Stimulated activated naive B cell treated with anti-CD40 and anti-IgM and Interleukin-4, amounts not matched to agents 10 μg/mL and 1 μg/mL and 100 μg/mL, for 72 hours (primary cell): ENCODE results near the gene TASP1.

ENCODE experiments used
- ATAC-seq, 2 donors: fragments of 150-1000 bp; cut with Tn5 transposase; replicated peaks; 2 replicates each; pipeline ENCODE4 v1.10.0; 2021; ENCODE audit warnings: moderate library complexity in 1 of 2
- DNase-seq: peaks from one replicate; pipeline ENCODE4 v3.0.0; 2021
- H3K27ac Mint-ChIP-seq: one replicate; pipeline ENCODE4 v1.8.0; 2022; ENCODE audit warnings: mild to moderate bottlenecking, mixed read lengths
- H3K27me3 Mint-ChIP-seq, 2 donors: one replicate each; pipeline ENCODE4 v1.8.0; 2022; ENCODE audit warnings: mixed read lengths in 2 of 2
- H3K36me3 Mint-ChIP-seq, 2 donors: one replicate each; pipeline ENCODE4 v1.8.0; 2022; ENCODE audit warnings: mixed read lengths in 2 of 2, mild to moderate bottlenecking in 1 of 2
- H3K4me1 Mint-ChIP-seq, 2 donors: one replicate each; pipeline ENCODE4 v1.8.0; 2022; ENCODE audit warnings: mixed read lengths in 2 of 2, mild to moderate bottlenecking in 1 of 2
- H3K4me3 Mint-ChIP-seq, 2 donors: one replicate each; pipeline ENCODE4 v1.8.0; 2022; ENCODE audit warnings: mild to moderate bottlenecking in 2 of 2, mixed read lengths in 2 of 2, moderate library complexity in 1 of 2
- H3K9me3 Mint-ChIP-seq, 2 donors: one replicate each; pipeline ENCODE4 v1.8.0; 2022; ENCODE audit warnings: mixed read lengths in 2 of 2, mild to moderate bottlenecking in 1 of 2

Gene TASP1

GRCh38 chr20:13349235-13349604, 289.5 kb downstream of the TASP1 start:
- Mint-ChIP-seq H3K9me3 (no peaks in the 10 kb centered on the region), H3K4me3 (no peak overlapping the region), H3K27me3 (no peaks in the 10 kb centered on the region), H3K36me3 (no peaks in the 10 kb centered on the region), H3K4me1 (no peaks in the 10 kb centered on the region), H3K27ac (no peak overlapping the region)
- no peak for ATAC-seq
- no peak for DNase-seq

DNA sequence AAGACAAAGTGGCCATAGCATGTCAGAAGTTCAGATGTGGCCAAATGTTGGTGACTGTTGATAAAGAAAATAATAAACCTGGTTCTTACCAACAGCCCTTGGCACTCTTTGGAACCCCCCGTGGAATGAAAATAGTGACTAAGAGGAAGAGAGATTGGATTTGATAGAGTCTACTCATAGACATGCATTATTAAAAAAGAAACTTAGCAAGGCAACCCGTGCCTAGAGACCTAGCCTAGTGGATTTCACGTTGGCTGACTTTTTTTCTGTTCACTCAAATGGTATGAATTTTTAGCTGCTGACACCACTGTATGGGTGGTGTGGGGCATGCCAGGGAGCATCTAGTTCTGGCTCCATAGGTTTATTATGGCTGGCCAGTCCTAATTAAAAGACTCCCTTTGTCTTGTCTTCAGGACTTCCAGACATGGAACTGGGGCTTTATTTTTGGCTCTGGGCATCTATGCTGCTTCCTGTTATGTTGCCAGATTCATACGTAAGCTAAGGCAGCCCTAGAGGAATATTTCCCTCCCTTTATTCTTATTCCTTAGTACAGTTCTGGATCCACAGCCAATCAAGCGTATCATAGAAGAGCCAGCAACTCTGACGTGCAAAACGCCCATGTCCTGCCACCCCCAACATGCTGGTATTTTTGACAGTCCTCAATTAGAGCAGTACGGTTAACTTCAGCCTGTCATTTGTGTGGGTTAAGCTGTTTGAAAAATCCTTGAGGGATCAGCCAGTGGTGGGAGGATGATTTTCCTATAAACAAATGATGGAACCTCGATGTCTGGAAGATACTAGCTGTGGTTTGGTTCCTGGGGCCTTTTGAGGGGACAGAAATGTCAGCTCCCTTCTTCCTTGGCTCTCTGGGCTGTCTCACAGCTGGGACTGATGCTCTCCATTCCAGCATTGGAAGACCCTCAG, 290.2 kb downstream of the TASP1 start:
- Mint-ChIP-seq H3K27ac (no peak overlapping the region), H3K4me1 (no peaks in the 10 kb centered on the region), H3K4me3 (no peak overlapping the region), H3K36me3 (no peaks in the 10 kb centered on the region), H3K27me3 (peaks cover 0 to 6% of the 10 kb centered on the region in 2 donors), H3K9me3 (no peaks in the 10 kb centered on the region)
- DNase-seq (no peak), ATAC-seq (no peak)

DNA sequence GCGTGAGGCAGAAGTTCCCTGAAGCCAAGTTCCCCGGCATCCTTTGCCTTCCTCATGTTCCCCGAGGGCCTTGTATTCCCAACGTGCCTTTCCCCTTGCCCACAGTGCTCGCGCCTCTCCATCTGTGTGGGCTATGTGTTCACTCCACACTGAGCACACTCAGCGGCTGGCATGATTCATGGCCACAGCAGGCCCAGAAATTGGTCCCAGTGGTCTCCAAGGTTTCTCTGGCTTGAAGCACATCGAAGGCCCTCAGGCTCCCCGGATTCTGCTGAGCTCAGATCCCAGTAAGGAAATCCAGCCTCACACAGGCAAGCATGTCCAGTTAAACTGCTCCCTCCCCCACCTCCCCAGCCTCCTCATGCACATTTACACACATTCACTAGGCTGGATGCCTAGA, 294.1 kb downstream of the TASP1 start:
- no peaks in the 10 kb centered on the region for H3K4me1 Mint-ChIP-seq
- no peak for ATAC-seq
- no peak for DNase-seq
- peaks cover 0 to 7% of the 10 kb centered on the region in 2 donors for H3K27me3 Mint-ChIP-seq
- no peak overlapping the region for H3K4me3 Mint-ChIP-seq
- no peaks in the 10 kb centered on the region for H3K36me3 Mint-ChIP-seq
- peak overlapping the region; percentile 59 for H3K27ac Mint-ChIP-seq
- H3K9me3 Mint-ChIP-seq: no peaks in the 10 kb centered on the region

DNA sequence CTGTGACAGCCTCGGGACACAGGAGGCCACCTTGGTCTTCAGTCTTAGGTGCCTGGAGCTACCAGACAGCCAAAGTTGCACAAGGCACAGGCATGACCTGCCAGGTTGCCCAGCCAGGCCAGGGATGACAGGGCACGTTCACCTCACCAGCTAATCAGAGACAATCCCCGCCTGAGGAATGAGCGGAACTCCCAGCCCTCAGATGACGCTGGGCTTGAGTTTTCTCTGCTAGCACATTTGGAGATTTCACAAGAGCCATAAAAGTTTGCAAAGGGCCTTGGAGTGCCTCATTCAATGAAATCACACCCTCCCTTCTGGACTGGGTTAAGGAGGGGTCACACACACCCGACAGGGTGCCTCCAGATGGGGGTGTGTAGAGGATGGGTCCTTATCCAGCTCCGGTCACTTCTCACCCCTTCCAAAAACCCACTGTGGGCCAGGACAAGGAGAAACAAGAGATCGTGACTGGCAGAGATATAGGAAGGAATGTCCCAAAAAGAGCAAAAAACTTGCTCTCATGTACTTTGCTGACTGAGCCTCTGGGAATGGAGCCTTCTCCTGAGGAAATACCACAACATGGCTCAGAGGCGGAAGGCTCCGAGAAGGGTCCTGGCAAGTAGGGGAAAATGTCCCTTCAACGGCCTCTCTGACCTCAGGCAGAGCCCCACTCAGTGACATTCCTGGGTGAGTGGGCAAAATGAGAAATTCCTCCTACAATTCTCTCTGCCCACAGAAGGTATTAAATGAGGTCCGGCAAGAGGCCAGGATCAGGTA, 296.1 kb downstream of the TASP1 start:
- ATAC-seq (no peak), DNase-seq (no peak)
- peaks cover 3 to 7% of the 10 kb centered on the region in 2 donors for H3K4me1 Mint-ChIP-seq
- no peak overlapping the region for H3K4me3 Mint-ChIP-seq
- H3K9me3 Mint-ChIP-seq: no peaks in the 10 kb centered on the region
- H3K27me3 Mint-ChIP-seq: peaks cover 0 to 7% of the 10 kb centered on the region in 2 donors
- no peak overlapping the region for H3K27ac Mint-ChIP-seq
- no peaks in the 10 kb centered on the region for H3K36me3 Mint-ChIP-seq

DNA sequence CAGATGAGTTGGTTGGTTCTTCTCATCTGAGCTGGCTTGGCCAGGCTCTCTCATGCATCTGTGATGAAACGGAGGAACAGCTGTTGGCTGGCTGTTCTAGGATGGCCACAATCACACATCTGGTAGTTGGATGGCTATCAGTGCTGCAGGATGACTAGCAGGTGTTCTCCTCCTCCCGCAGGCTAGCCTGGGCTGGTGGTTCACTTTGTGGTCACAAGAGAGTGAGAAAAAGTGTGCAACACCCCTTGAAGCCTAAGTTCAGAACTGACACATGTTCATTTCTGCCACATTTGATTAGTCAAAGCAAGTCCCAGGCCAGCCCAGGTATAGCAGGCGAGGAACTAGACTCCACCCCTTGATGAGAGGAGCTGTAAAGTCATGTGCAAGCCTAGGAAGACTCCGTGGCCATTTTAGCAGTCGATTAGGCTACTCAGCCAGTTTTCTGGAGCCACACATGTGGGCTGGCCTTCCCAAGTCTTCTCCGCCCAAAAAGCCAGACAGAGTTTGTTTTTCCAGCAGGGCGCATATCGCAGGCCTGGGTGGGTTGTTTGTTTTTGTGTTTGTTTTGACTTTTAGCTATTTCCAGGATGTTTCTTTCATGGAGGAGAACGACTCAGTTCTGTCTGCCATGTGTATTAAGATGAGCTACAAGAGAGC, 296.9 kb downstream of the TASP1 start:
- Mint-ChIP-seq H3K9me3 (peaks cover 0 to 2% of the 10 kb centered on the region in 2 donors), H3K4me1 (peaks cover 7 to 15% of the 10 kb centered on the region in 2 donors), H3K27me3 (peaks cover 0 to 7% of the 10 kb centered on the region in 2 donors), H3K36me3 (peaks cover 0 to 2% of the 10 kb centered on the region in 2 donors), H3K27ac (no peak overlapping the region), H3K4me3 (no peak overlapping the region)
- DNase-seq (no peak), ATAC-seq (no peak)

DNA sequence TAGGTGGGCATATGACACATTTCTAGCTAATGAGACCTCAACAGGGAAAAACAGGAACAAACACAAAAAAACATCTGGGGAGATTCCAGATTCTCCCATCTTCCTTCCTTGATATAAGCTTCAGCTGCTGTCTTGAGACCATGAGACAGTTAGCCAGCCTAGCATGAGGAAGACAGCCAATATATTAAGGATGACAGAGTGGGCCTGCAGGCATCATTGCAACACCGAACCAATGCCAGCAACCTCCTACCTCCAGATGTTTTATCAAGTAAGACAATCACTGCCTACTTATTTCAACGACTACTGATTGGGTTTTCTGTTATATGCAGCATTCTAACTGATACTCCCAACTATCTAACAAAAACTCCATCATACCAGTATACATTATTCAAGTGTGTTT, 298.6 kb downstream of the TASP1 start:
- ATAC-seq (no peak), DNase-seq (no peak)
- H3K36me3 Mint-ChIP-seq: peaks cover 0 to 4% of the 10 kb centered on the region in 2 donors
- H3K4me3 Mint-ChIP-seq: no peak overlapping the region
- peaks cover 0 to 12% of the 10 kb centered on the region in 2 donors for H3K27me3 Mint-ChIP-seq
- H3K27ac Mint-ChIP-seq: no peak overlapping the region
- peaks cover 7 to 17% of the 10 kb centered on the region in 2 donors for H3K4me1 Mint-ChIP-seq
- peaks cover 0 to 3% of the 10 kb centered on the region in 2 donors for H3K9me3 Mint-ChIP-seq
